OCI-LY3 (cell line): Measurements from ENCODE around the gene STRIP2.

Source experiments
- EZH2phosphoT487 ChIP-seq: fragments of 200-600 bp; shearing (Covaris generic); IDR thresholded peaks from 2 replicates; pipeline ENCODE4 v1.6.1; 2018; ENCODE audit warnings: antibody characterized with exemption, mixed run types, low read depth
- TF ChIP-seq, protein P1 (sequence below): fragments of 200-600, 300-600 bp; sonication (generic); IDR thresholded peaks from 2 replicates; pipeline ENCODE4 v1.5.1; 2014; ENCODE audit warnings: antibody characterized with exemption, low read length, low read depth

DNA sequence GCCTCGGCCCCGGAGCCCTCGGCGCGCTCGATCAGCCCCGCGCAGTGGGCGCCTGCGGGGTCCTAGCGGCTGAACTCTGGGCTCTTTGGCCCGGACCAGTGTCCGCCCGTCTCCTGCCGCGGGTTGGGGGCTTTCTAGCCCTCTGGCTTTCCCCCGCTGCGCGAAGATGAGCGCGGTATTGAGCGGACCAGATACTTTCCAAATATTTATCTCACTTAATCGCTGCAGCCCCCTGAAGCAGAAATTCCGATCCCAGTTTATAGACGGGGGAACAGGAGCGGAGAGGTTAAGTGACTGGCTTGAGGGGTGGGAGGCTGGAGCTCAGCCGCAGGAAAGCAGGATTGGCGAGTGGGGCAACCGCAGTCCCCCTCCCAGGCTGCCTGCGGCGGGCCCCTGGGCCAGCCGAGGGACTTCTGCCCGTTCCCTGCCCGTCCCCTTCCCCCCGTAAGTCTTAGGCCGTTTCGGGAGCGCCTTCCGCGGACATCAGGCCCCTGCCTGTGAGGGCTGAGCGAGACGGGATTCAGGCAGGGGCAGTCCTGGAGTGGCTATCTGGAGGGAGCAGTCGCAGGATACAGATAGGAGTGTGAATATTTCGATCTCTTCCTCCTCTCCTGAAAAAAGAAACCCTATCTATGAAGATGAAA is 565 bp downstream of the STRIP2 start:
- TF ChIP-seq, protein P1, sequence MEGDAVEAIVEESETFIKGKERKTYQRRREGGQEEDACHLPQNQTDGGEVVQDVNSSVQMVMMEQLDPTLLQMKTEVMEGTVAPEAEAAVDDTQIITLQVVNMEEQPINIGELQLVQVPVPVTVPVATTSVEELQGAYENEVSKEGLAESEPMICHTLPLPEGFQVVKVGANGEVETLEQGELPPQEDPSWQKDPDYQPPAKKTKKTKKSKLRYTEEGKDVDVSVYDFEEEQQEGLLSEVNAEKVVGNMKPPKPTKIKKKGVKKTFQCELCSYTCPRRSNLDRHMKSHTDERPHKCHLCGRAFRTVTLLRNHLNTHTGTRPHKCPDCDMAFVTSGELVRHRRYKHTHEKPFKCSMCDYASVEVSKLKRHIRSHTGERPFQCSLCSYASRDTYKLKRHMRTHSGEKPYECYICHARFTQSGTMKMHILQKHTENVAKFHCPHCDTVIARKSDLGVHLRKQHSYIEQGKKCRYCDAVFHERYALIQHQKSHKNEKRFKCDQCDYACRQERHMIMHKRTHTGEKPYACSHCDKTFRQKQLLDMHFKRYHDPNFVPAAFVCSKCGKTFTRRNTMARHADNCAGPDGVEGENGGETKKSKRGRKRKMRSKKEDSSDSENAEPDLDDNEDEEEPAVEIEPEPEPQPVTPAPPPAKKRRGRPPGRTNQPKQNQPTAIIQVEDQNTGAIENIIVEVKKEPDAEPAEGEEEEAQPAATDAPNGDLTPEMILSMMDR, result no peak
- TF ChIP-seq EZH2phosphoT487, result no peak
